Eye (tissue), 1 donor: ENCODE measurements around the gene WDR59.
"Not testable (repeated sequence)": the region's sequence is repeated elsewhere in the genome, so short reads cannot be mapped to it uniquely, and the experiment has no call there.

ENCODE experiments used
- DNase-seq: peaks from one replicate; pipeline ENCODE4 v3.0.0-alpha.2; 2015

Gene WDR59

DNA sequence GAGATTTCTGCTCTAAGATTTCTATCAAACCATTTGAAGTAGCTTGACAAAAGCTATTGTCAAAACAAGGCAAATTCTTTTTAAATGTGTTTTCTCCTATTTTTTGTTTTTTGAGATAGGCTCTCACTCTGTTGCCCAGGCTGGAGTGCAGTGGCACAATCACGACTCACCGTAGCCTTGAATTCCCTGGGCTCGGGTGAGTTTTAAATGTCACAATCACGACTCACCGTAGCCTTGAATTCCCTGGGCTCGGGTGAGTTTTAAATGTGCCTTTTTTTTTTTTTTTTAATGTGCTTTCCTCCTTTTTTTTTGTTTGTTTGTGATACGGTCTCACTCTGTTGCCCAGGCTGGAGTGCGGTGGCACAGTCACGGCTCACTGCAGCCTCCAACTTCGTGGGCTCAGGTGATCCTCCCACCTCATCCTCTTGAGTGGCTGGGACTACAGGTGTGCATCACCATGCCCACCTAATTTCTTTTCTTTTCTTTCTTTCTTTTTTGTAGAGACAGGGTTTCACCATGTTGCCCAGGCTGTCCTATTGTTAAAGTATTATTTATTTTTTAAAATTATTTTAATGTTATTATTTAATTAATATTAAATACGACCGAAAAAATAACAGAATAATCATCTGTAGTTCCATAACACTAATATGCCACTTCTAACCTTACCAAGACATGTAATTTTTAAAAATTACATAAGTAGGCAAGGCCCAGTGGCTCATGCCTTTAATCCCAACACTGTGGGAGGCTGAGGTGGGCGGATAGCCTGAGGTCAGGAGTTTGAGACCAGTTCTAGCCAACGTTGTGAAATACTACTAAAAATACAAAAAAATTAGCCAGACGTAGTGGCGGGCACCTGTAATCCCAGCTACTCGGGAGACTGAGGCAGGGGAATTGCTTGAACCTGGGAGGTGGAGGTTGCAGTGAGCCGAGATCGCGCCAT is 140.6 kb downstream of the WDR59 start:
- DNase-seq = no peak

GRCh38 chr16:74843381-74844035 is 141.4 kb downstream of the WDR59 start:
- DNase-seq = not testable (repeated sequence)

DNA sequence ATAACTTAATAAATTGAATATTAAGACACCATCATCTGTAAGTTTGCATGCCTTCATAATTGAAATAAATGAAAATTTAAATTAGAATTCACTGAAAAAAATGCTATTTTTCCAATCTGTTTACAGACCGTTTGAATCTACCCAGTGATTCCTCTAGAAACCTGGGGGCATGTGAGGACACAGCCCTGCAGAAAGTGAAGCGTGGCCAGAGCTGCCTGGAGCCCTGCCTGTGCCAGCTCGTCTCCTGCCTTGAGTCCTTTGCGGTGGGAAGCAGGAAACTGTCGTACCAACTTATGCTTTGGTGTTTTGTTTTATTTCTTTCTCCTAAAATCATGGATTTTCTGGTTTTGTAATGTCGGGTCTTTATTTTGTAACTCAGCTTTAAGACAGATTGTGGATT is 142.5 kb downstream of the WDR59 start:
- no peak for DNase-seq

DNA sequence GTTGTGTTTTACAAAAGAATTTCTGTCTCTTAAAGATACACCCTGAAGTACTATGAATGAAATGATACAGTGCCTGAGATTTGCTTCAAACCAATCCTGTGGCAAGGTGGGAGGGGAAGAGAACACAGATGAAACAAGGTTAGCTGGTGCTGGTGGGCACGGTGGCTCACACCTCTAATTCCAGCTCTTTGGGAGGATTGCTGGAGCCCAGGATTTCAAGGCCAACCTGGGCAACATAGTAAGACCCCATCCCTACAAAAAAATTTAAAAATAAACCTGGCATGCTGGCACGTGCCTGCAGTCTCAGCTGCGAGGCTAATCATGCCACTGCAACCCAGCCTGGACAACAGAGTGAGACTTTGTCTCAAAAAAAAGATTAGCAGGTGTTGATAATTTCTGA is 143.0 kb downstream of the WDR59 start:
- no peak for DNase-seq

DNA sequence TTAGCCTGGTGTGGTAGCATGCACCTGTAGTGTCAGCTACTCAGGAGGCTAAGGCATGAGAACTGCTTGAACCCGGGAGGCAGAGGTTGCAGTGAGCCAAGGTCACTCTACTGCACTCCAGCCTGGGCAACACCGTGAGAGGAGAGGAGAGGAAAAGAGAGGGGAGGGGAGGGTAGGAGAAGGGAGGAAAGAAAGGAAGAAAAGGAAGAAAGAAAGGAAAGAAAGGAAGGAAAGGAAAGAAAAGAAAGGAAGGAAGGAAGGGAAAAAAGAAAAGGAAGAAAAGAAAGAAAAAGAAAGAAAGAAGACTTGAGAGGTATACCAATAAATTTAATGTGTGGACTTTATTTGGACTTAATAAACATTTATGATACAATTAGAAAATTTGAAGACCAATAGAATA is 143.5 kb downstream of the WDR59 start:
- no peak for DNase-seq

- DNase-seq = no peak
These were observed 147.9 kb downstream of the WDR59 start for GRCh38 chr16:74837056-74837455.

GRCh38 chr16:74836111-74836671 is 148.7 kb downstream of the WDR59 start:
- no peak for DNase-seq

GRCh38 chr16:74832228-74832627 is 152.7 kb downstream of the WDR59 start:
- no peak for DNase-seq

DNA sequence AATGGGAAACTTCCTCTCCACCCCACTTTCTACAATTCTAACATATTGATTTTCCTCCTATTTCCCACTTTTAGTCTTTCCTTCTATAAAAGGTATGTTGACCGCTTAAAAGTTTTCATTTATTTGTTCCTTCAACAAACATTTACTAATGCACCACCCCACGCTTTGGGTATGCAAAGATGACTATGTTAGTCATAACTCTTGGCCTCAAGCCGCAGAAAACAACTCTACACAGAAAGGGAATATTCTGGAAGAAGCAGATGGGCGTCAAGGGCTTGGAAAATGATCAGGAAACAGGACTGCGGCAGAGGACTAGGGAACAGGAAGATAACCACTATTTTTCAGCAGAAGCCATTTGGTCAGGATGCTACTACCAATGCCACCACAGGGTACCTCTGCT is 153.5 kb downstream of the WDR59 start:
- DNase-seq = no peak

DNA sequence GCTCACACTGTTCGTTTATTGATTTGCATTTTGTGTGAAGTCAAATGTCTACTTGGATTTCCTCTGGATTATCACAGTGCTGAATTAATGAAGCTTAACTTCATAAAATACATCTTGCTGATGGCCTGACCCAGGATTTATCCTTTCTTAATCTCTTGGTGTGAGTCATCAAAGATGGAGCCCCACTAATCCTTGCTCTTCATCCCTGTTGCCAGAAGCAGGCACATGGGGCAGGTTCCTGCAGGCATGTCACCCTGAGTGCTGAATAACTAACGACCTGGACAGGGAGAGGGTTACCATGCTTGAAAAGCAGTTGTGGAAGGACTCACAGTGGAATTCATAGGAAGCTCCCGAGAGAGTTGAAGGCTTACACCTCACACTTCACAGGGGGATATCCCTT is 154.3 kb downstream of the WDR59 start:
- DNase-seq = no peak

GRCh38 chr16:74829637-74830036 is 155.3 kb downstream of the WDR59 start:
- no peak for DNase-seq

DNA sequence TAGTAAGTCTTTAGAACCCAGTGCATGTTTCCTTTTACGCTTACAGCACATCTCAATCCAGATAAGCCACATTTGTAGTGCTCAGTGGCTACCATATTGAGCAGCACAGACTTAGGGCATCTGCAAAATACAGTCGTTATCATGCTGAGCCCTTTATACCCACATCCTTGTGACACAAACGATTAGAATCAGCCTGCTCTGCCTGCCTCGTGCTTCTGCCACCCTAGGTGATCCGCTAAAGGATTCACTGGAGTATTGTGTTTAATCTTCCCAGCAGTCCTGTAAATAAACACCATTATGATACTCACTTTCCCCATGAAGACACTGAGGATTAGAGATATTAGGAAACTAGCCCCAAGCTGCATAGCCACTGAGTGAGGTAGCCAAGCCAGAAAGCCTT is 159.0 kb downstream of the WDR59 start:
- DNase-seq = peak; percentile 23

GRCh38 chr16:74825016-74825415 is 159.9 kb downstream of the WDR59 start:
- DNase-seq = no peak
